DND-41 (cell line): ENCODE results near the gene DLGAP1.

Source experiments
- ATAC-seq: fragments of 200-7000 bp; cut with Tn5 transposase; 3 replicates; pipeline ENCODE4 v1.9.1; 2021; ENCODE audit warnings: low read depth; ENCODE audit not compliant: insufficient read depth
- DNase-seq: peaks from one replicate; pipeline ENCODE4 v3.0.0-alpha.2; 2020
- H2AFZ ChIP-seq: 2 replicates; pipeline ENCODE4 v1.6.0; 2012; ENCODE audit warnings: low read depth, low read length
- H3K27ac ChIP-seq: 2 replicates; pipeline ENCODE4 v1.5.1; 2012; ENCODE audit warnings: low read length, inconsistent platforms
- H3K27me3 ChIP-seq: fragments of 200-600 bp; sonication (generic); 2 replicates; pipeline ENCODE4 v1.6.0; 2012; ENCODE audit warnings: low read length, mild to moderate bottlenecking, inconsistent platforms; ENCODE audit not compliant: insufficient read depth, poor library complexity
- H3K36me3 ChIP-seq: 2 replicates; pipeline ENCODE4 v1.5.1; 2012; ENCODE audit warnings: low read length, inconsistent platforms; ENCODE audit not compliant: insufficient read depth
- H3K4me1 ChIP-seq: 2 replicates; pipeline ENCODE4 v1.5.1; 2012; ENCODE audit warnings: mild to moderate bottlenecking, low read length; ENCODE audit not compliant: insufficient read depth
- H3K4me2 ChIP-seq: 2 replicates; pipeline ENCODE4 v1.6.0; 2012; ENCODE audit warnings: mild to moderate bottlenecking, moderate library complexity, low read length, inconsistent platforms; ENCODE audit not compliant: insufficient read depth
- H3K4me3 ChIP-seq, 2 experiments: fragments of 200-600 bp in 1 of 2; shearing (Covaris generic) in 1 of 2; 2 replicates each; pipeline ENCODE4 v1.5.1; 2012 to 2016; ENCODE audit warnings: inconsistent platforms in 2 of 2, low read length in 2 of 2, mild to moderate bottlenecking in 2 of 2, low read depth in 1 of 2, moderate library complexity in 1 of 2
- H3K79me2 ChIP-seq: 2 replicates; pipeline ENCODE4 v1.6.0; 2012; ENCODE audit warnings: low read length, inconsistent platforms; ENCODE audit not compliant: insufficient read depth
- H3K9ac ChIP-seq: 2 replicates; pipeline ENCODE4 v1.6.0; 2012; ENCODE audit warnings: low read depth, mild to moderate bottlenecking, inconsistent platforms, low read length, moderate library complexity
- H3K9me3 ChIP-seq: 2 replicates; pipeline ENCODE4 v1.5.1; 2012; ENCODE audit warnings: low read length, moderate library complexity, mild to moderate bottlenecking, inconsistent platforms; ENCODE audit not compliant: insufficient read depth, severe bottlenecking
- H4K20me1 ChIP-seq: 2 replicates; pipeline ENCODE4 v1.6.0; 2012; ENCODE audit warnings: low read length; ENCODE audit not compliant: insufficient read depth
- EZH2 ChIP-seq: IDR thresholded peaks from 3 replicates; pipeline ENCODE4 v1.6.1; 2012; ENCODE audit warnings: borderline replicate concordance, low read depth, mild to moderate bottlenecking, moderate library complexity, low read length, inconsistent platforms; ENCODE audit not compliant: severe bottlenecking
- TF ChIP-seq, protein P1 (sequence below): IDR thresholded peaks from 2 replicates; pipeline ENCODE4 v1.5.1; 2012; ENCODE audit warnings: borderline replicate concordance, low read length, moderate library complexity, mild to moderate bottlenecking; ENCODE audit not compliant: poor library complexity, severe bottlenecking; ENCODE audit errors: extremely low read depth

The DLGAP1 gene

GRCh38 chr18:4203568-4204437, 251.3 kb downstream of the DLGAP1 start:
- Histone ChIP-seq H3K79me2 (no peaks in the 10 kb centered on the region), H3K9me3 (no peaks in the 10 kb centered on the region), H3K9ac (no peak overlapping the region), H3K27ac (no peak overlapping the region), H4K20me1 (no peaks in the 10 kb centered on the region), H3K4me3 (no peak overlapping the region), H3K36me3 (no peaks in the 10 kb centered on the region), H2AFZ (no peak overlapping the region), H3K4me2 (no peak overlapping the region), H3K4me1 (no peaks in the 10 kb centered on the region), H3K27me3 (no peaks in the 10 kb centered on the region)
- ATAC-seq: no peak
- no peak for DNase-seq
- TF ChIP-seq, protein P1, sequence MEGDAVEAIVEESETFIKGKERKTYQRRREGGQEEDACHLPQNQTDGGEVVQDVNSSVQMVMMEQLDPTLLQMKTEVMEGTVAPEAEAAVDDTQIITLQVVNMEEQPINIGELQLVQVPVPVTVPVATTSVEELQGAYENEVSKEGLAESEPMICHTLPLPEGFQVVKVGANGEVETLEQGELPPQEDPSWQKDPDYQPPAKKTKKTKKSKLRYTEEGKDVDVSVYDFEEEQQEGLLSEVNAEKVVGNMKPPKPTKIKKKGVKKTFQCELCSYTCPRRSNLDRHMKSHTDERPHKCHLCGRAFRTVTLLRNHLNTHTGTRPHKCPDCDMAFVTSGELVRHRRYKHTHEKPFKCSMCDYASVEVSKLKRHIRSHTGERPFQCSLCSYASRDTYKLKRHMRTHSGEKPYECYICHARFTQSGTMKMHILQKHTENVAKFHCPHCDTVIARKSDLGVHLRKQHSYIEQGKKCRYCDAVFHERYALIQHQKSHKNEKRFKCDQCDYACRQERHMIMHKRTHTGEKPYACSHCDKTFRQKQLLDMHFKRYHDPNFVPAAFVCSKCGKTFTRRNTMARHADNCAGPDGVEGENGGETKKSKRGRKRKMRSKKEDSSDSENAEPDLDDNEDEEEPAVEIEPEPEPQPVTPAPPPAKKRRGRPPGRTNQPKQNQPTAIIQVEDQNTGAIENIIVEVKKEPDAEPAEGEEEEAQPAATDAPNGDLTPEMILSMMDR: no peak
- TF ChIP-seq EZH2: no peak

DNA sequence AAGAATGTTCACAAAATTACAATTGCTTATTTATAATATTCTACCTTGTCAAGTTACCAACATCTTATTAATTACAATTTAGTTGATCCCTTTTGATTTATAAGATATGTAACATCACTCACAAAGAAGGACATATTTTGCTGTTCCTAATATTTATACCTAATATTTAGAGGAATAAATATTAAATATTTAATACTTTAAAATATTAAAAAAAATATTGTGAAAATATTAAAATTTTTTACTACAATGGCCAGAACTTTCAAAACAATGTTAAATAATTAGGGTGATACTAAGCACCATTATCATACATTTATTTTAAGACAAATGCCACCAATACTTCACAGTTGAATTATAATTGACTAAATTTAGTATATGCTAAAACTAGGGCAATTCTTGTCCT, 254.7 kb downstream of the DLGAP1 start:
- H3K36me3 ChIP-seq: no peaks in the 10 kb centered on the region
- TF ChIP-seq, protein P1: no peak
- TF ChIP-seq EZH2: no peak

DNA sequence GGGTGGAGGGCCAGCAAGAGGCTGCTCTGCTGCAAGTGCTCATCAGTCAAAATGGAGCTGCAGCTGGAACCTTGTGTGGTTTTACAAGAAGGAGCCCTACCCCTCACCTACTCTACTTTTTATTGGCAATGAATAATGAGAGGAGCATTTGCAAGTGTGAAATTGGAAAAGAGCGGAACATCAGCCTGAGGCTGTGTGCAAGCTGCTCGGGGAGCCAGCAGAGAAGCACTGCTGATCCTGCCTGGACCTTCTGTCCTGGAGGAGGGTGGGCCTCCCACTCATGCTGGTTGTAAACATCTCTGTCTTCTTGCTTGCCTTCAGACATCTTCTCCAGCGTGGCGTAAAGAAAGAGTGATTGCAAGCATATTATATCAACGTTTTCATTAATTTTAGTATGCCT, 256.2 kb downstream of the DLGAP1 start:
- Histone ChIP-seq H2AFZ (no peak overlapping the region), H3K9ac (no peak overlapping the region), H4K20me1 (no peaks in the 10 kb centered on the region), H3K27ac (no peak overlapping the region), H3K9me3 (no peaks in the 10 kb centered on the region), H3K4me3 (no peak overlapping the region), H3K4me1 (no peaks in the 10 kb centered on the region), H3K4me2 (no peak overlapping the region), H3K79me2 (no peaks in the 10 kb centered on the region), H3K27me3 (no peaks in the 10 kb centered on the region), H3K36me3 (no peaks in the 10 kb centered on the region)
- ATAC-seq (no peak), DNase-seq (no peak)
- TF ChIP-seq, protein P1: no peak
- no peak for TF ChIP-seq EZH2

More for the DNA sequence above, 254.7 kb downstream of the DLGAP1 start:
- Histone ChIP-seq H3K27me3 (no peaks in the 10 kb centered on the region), H3K4me1 (no peaks in the 10 kb centered on the region), H2AFZ (no peak overlapping the region), H3K4me2 (no peak overlapping the region), H3K4me3 (no peak overlapping the region), H3K9ac (no peak overlapping the region), H3K27ac (no peak overlapping the region), H4K20me1 (no peaks in the 10 kb centered on the region), H3K9me3 (no peaks in the 10 kb centered on the region), H3K79me2 (no peaks in the 10 kb centered on the region)
- no peak for ATAC-seq
- DNase-seq: no peak
